ENCODE data around the gene MALL. TPM values are rescaled to one million over a fixed set of nuclear protein-coding genes. Genes with fewer than 3 reads are reported as not detected.

The MALL gene
- total and polyA plus RNA-seq, 2 of the 8 experiments (the other 6 are each of a cell fraction or from before 2014, with no cell fraction given), result 3.9 to 8.0 TPM

- no peak for TF ChIP-seq MAFK (IDR thresholded peaks at IDR 0.05; ENCODE audit: low read depth, low read length)
- TF ChIP-seq TAF1 (IDR thresholded peaks at IDR 0.05; ENCODE audit: low read depth, low read length), result no peak
Measured at GRCh38 chr2:110146945-110147332, 31.3 kb upstream of the MALL start (continued).
